ENCODE results near the gene CARS2.
"Not testable (repeated sequence)": the region's sequence is repeated elsewhere in the genome, so short reads cannot be mapped to it uniquely, and the experiment has no call there.

Gene CARS2

GRCh38 chr13:110635405-110636002 lies 70.4 kb downstream of the CARS2 start:
- DNase-seq = no peak

GRCh38 chr13:110634558-110634957 lies 71.4 kb downstream of the CARS2 start:
- no peak for DNase-seq

- no peak for DNase-seq
Measured at GRCh38 chr13:110633776-110634175, 72.1 kb downstream of the CARS2 start.

GRCh38 chr13:110632255-110632654 lies 73.7 kb downstream of the CARS2 start:
- not testable (repeated sequence) for DNase-seq

GRCh38 chr13:110630566-110631119 lies 75.3 kb downstream of the CARS2 start:
- no peak for DNase-seq

- DNase-seq = no peak
Measured at GRCh38 chr13:110629735-110630134, 76.2 kb downstream of the CARS2 start.

GRCh38 chr13:110628952-110629701 lies 76.8 kb downstream of the CARS2 start:
- DNase-seq = no peak

GRCh38 chr13:110628477-110628793 lies 77.5 kb downstream of the CARS2 start:
- no peak for DNase-seq

- no peak for DNase-seq
Measured at GRCh38 chr13:110627761-110628476, 78.0 kb downstream of the CARS2 start.

- no peak for DNase-seq
Measured at GRCh38 chr13:110627351-110627750, 78.6 kb downstream of the CARS2 start.

GRCh38 chr13:110626521-110626920 lies 79.4 kb downstream of the CARS2 start:
- no peak for DNase-seq

GRCh38 chr13:110625771-110626321 lies 80.1 kb downstream of the CARS2 start:
- DNase-seq = no peak

GRCh38 chr13:110624766-110625756 lies 80.9 kb downstream of the CARS2 start:
- no peak for DNase-seq

- no peak for DNase-seq
Measured at GRCh38 chr13:110620596-110620995, 85.3 kb downstream of the CARS2 start.

GRCh38 chr13:110618780-110619179 lies 87.1 kb downstream of the CARS2 start:
- DNase-seq = no peak

GRCh38 chr13:110618167-110618566 lies 87.7 kb downstream of the CARS2 start:
- DNase-seq = no peak

GRCh38 chr13:110617321-110618072 lies 88.4 kb downstream of the CARS2 start:
- DNase-seq = no peak

- no peak for DNase-seq
Measured at GRCh38 chr13:110616103-110617101, 89.5 kb downstream of the CARS2 start.

- DNase-seq = peak; percentile 30
Measured at GRCh38 chr13:110615322-110616102, 90.4 kb downstream of the CARS2 start, which contains the start of gene NAXD. Gene NAXD (plus strand): TSS chr13:110615545. CDS start chr13:110615602, 57 bp downstream.

Measured in NCI-H446 treated with DMSO at 0.1 percent for 48 hours (cell line).